HG02870 (cell line): ENCODE measurements around the gene NUP133.
"Not testable (repeated sequence)": the region's sequence is repeated elsewhere in the genome, so short reads cannot be mapped to it uniquely, and the experiment has no call there.

Source experiments
- ATAC-seq: cut with Tn5 transposase; IDR thresholded peaks from one replicate; pipeline ENCODE4 v1.9.1; 2021; ENCODE audit warnings: mild to moderate bottlenecking, moderate library complexity; ENCODE audit not compliant: unreplicated experiment

The NUP133 gene

DNA sequence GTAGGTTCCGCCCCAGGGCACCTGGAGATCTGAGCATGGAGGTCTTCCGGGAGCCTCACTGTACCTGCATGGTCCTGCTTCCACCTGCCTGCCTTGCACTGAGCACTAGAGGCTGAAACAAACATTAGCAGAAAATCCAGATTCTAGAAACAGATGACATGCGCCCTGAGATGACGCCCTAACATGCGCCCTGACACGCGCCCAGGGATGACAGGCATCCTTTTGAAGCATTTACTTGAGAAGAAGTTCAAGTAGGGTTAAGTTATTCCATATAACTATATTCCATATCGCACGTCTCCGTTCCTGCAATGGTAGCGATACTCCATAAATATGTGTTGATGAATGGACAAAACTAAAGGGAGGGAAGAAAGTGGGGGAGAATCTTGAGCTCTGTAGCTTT lies 87.9 kb downstream of the NUP133 start:
- no peak for ATAC-seq

DNA sequence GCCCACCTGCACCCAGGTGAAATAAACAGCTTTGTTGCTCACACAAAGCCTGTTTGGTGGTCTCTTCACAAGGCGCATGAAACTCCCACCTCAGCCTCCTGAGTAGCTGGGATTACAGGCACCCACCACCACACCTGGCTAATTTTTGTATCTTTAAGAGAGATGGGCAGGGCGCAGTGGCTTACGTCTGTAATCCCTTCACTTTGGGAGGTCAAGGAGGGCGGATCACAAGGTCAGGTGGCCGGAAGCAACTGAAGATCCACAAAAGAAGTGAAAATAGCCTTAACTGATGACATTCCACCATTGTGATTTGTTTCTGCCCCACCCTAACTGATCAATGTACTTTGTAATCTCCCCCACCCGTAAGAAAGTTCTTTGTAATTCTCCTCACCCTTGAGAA lies 89.6 kb downstream of the NUP133 start:
- ATAC-seq: not testable (repeated sequence)

GRCh38 chr1:229412810-229413209 lies 95.3 kb downstream of the NUP133 start:
- ATAC-seq: not testable (repeated sequence)

DNA sequence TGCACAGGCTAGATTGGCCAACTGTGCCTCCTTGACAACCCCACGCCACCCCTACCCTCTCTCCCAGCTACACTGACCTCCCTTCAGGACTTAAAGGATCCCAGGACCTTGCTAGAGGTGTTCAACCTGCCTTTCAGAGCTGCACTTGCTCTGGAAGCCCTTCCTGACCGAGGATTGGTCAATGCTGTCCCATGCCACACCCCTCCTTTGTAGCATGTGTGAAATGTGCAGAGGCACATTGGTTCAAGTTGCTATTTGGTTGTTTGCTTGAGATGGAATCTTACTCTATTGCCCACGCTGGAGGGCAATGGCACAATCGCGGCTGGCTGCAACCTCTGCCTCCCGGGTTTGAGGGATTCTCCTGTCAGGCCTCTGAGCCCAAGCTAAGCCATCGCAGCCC lies 96.1 kb downstream of the NUP133 start:
- no peak for ATAC-seq

DNA sequence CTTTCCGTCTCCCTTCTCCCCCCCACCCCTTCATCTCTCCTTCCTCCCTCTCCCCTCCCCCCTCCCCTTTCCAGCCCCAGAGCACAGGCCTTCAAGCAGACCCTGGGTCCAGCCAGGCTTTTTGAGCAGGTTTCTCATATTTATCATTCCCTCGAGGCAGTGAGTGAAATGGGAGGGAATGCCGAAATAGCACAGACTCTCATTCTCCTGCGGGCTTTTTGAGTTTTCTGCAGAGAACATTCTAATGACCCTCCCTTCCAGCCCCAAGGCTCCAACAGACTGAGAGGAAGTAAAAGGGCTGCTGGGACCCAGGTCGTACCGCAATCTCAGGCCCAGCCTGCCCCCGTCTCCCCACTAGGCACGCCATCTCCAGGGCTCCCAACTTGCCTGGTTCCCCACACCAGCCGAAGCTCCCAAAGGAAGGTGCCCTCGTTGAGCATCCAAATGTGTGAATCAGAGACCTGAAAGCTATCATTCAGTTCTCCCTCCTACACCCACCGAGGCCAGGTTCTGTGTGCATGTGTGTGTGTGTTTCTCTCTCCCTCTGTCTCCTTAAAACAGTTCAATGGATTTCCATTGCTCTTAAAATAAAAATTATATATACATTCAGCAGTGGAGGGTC lies 96.6 kb downstream of the NUP133 start:
- no peak for ATAC-seq

DNA sequence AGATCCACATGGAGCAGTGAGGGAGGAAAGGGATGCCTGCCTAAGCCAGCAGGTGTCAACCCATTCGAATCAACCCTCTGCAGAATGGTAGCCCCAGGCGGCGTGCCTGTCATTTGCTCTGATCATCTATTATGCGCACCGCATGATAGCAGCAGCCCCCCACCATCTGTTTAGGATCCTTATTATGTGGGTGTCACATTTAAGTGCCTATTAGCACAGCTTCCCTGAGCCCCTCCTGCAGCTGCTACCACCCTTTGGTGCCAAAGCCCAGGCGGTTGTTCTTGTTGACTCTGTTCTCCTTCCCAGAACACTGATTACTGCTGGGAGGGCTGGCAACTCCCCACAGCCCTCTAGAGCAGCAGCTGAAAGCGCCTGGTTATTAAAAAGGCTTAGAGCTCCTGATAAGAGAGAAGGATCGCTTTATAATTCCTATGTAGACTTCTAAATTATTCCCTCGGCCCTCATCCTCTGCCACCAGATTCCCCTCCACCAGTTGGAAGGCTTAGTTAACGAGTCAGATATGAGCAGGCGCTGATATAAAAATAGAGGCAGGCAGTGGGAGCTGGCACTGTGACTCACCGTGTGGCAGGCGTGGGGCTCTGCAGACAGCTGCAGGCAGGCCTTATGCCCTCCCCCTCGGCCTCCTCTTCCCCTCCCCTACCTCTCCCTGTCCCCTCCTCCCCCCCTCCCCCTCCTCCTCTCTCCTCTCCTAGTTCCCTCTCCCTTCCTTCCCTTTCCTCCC lies 97.3 kb downstream of the NUP133 start:
- ATAC-seq: no peak

- no peak for ATAC-seq
Observed at GRCh38 chr1:229410370-229410691, 97.8 kb downstream of the NUP133 start.

- ATAC-seq: no peak
Observed at GRCh38 chr1:229409616-229410369, 98.3 kb downstream of the NUP133 start.

DNA sequence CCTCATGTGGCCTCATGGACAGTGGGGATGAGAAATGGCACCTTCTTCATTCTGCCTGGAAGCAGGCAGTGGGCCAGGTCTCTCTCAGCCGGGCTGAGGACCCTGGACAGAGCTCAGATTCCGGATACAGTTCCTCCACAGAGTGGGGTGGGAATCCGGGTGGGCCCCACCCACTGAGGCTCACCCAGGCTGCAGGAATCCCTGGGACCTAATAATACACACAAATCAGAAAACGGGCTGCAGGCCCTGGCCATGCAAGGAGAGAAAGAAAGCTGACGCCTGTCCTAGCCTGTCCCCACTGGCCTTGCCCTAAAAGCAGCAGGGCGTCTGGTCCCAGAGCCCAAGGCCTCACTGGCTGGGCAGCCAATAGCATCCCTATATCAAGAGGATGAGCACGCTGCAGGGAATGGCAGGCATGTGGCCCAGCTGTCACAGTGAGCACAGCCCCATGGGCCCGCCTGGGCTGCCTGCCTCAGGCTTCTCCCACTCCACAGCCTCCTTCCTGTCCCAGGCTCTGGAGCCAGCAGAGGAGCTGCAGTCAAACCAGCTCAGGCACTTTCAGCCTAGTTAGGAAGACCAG lies 99.6 kb downstream of the NUP133 start:
- ATAC-seq: no peak

- ATAC-seq: no peak
Observed at GRCh38 chr1:229407206-229408026, 100.7 kb downstream of the NUP133 start.

DNA sequence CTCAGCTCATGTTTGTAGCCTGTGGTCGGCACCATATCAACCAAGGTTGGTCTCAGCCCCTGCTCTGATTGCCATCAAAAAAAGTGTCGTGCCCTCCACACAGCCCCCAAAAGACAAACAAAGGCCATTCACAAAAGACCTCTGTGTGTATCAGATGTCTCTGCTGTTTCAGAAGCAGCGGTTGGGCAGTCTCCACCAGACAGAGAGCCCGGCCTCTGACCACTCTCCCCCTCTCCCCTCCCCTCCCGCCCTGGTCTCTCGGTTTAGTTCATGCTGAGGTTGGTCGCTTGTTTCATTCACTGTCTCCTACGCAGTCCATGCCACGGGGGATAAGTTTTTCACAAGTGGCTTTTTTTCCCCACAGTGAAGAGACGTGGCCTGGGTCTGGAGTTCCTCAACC lies 101.3 kb downstream of the NUP133 start:
- ATAC-seq: no peak

DNA sequence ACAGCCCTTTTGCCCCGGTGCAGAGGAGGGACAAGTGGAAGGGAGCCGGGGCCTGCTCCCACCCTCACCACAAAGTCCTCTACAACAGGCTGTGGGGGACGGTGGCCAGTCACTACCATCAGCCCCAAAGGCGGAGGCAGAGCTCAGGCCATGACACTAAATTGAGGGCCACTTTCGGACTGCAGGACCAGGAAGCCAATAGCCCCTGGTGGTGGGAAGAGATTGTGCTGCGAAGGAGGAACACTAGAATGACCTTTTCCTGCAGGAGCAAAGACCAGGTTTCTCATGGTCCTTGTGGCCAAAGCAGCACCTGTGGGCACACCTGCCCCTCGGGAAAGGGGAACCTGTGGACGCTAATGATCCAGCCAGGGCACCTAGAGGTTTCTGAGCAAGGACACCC lies 104.6 kb downstream of the NUP133 start:
- ATAC-seq: no peak

GRCh38 chr1:229402993-229403392 lies 105.1 kb downstream of the NUP133 start:
- no peak for ATAC-seq

DNA sequence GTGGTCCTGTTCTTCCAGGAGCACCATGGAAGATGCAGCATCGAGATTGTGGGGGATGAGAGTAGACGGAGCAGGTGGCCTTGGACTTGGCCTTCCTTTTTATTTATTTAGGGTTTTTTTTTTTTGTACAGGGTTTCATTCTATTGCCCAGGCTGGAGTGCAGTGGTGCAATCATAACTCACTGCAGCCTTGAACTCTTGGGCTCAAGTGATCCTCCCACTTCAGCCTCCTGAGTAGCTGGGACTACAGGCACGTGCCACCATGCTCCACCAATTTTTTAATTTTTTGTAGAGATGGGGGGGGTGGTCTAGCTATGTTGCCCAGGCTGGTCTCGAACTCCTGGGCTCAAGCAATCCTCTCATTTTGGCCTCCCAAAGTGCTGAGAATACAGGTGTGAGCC lies 105.8 kb downstream of the NUP133 start:
- not testable (repeated sequence) for ATAC-seq

- no peak for ATAC-seq
Observed at GRCh38 chr1:229397762-229398161, 110.4 kb downstream of the NUP133 start.

GRCh38 chr1:229396585-229397206 lies 111.4 kb downstream of the NUP133 start:
- no peak for ATAC-seq

DNA sequence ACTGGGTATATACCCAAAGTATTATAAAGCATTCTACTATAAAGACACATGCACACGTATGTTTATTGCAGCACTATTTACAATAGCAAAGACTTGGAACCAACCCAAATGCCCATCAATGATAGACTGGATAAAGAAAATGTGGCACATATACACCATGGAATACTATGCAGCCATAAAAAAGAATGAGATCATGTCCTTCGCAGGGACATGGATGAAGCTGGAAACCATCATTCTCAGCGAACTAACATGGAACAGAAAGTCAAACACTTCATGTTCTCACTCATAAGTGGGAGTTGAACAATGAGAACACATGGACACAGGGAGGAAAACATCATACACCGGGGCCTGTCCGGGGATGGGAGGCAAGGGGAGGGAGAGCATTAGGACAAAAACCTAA lies 113.6 kb downstream of the NUP133 start:
- not testable (repeated sequence) for ATAC-seq

- no peak for ATAC-seq
Observed at GRCh38 chr1:229392936-229393335, 115.2 kb downstream of the NUP133 start.
